B cell (primary cell): ENCODE data around the gene RASD1.

ENCODE experiments used
- CTCF ChIP-seq: fragments of 200-600 bp; IDR thresholded peaks from one replicate; pipeline ENCODE4 v1.8.0; 2022; ENCODE audit warnings: antibody characterized with exemption, mild to moderate bottlenecking
- EZH2 ChIP-seq: IDR thresholded peaks from 2 replicates; pipeline ENCODE4 v1.6.1; 2012; ENCODE audit warnings: borderline replicate concordance, low read depth, mild to moderate bottlenecking, moderate library complexity, low read length; ENCODE audit not compliant: insufficient read depth, poor library complexity, severe bottlenecking

GRCh38 chr17:17472333-17472920 lies 23.8 kb downstream of the RASD1 start:
- TF ChIP-seq CTCF (no peak), EZH2 (no peak)
